HepG2 (cell line): ENCODE measurements around the gene ALLC.

Source experiments
- YY1 ChIP-seq: IDR thresholded peaks from 2 replicates; pipeline ENCODE4 v1.6.1; 2011; ENCODE audit warnings: low read length, low read depth, moderate library complexity, mild to moderate bottlenecking; ENCODE audit not compliant: insufficient read depth, insufficient replicate concordance
- TF ChIP-seq, protein P1 (sequence below): sonication (generic); formaldehyde crosslinking; IDR thresholded peaks from 2 replicates; pipeline ENCODE4 v1.5.0; 2020; ENCODE audit warnings: mild to moderate bottlenecking, missing genetic modification reagents, moderate library complexity

DNA sequence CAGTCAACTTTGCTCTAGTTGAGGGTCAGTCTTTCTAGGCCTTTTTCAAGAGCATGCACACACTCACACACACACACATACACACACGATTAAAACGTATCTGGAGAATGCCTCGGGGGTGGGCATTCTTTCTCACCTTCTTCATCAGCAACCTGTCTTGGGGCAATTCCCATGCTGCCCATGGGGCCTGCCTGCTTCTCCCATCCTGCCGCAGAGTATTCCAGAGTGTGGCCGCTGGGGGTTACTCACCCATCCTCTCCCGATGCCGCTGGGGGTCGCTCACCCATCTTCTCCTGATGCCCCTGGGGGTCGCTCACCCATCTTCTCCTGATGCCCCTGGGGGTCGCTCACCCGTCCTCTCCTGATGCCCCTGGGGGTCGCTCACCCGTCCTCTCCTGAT is 10.8 kb upstream of the ALLC start:
- TF ChIP-seq, protein P1, sequence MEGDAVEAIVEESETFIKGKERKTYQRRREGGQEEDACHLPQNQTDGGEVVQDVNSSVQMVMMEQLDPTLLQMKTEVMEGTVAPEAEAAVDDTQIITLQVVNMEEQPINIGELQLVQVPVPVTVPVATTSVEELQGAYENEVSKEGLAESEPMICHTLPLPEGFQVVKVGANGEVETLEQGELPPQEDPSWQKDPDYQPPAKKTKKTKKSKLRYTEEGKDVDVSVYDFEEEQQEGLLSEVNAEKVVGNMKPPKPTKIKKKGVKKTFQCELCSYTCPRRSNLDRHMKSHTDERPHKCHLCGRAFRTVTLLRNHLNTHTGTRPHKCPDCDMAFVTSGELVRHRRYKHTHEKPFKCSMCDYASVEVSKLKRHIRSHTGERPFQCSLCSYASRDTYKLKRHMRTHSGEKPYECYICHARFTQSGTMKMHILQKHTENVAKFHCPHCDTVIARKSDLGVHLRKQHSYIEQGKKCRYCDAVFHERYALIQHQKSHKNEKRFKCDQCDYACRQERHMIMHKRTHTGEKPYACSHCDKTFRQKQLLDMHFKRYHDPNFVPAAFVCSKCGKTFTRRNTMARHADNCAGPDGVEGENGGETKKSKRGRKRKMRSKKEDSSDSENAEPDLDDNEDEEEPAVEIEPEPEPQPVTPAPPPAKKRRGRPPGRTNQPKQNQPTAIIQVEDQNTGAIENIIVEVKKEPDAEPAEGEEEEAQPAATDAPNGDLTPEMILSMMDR (CRISPR knock-in tag): no peak
- no peak for TF ChIP-seq YY1
